Activated CD4-positive, alpha-beta T cell treated with anti-CD3 and anti-CD28 coated beads, Interleukin-2, amount 50 U/mL, for 16 hours (primary cell): ENCODE data around the gene ANKS1B.
"Not testable (repeated sequence)": the region's sequence is repeated elsewhere in the genome, so short reads cannot be mapped to it uniquely, and the experiment has no call there.

Experiments
- DNase-seq: peaks from one replicate; pipeline ENCODE4 v3.0.0-alpha.2; 2020

ANKS1B gene

GRCh38 chr12:99686142-99686541 is 298.6 kb downstream of the ANKS1B start:
- no peak for DNase-seq

DNA sequence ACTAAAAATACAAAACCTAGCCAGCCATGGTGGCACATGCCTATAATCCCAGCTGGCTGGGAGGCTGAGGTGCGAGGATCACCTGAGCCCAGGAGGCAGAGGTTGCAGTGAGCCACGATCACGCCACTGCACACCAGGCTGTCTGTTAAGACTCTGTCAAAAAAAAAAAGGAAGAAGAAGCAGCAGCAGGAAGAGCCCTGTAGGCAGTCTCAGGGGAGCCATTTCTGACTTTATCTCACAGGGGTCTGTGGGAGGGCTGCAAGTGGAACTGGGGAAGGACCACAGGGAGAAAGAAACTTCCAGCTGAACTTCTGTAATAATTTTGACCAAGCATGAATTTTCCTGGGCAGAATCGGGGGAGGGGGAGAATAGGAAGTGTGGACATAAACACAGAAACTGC is 304.5 kb downstream of the ANKS1B start:
- DNase-seq, result no peak

DNA sequence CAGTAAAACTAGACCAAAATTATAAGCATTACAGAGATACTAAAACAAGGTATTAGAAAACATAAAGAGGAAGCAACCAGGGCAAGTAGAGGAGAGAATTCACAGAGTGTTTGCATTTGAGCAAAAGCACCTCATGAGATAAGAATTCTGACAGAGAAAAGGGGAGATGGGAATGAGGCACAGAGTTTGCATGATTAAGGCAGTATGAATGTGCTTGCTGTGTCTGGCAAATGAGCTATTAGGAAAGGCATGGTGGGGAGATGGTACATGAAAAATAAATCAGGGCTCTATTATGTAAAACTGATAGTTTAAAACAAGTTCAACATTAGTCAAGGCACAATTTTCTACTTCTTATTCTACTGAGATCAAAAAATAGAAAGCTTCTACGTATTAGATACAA is 314.1 kb downstream of the ANKS1B start:
- no peak for DNase-seq

DNA sequence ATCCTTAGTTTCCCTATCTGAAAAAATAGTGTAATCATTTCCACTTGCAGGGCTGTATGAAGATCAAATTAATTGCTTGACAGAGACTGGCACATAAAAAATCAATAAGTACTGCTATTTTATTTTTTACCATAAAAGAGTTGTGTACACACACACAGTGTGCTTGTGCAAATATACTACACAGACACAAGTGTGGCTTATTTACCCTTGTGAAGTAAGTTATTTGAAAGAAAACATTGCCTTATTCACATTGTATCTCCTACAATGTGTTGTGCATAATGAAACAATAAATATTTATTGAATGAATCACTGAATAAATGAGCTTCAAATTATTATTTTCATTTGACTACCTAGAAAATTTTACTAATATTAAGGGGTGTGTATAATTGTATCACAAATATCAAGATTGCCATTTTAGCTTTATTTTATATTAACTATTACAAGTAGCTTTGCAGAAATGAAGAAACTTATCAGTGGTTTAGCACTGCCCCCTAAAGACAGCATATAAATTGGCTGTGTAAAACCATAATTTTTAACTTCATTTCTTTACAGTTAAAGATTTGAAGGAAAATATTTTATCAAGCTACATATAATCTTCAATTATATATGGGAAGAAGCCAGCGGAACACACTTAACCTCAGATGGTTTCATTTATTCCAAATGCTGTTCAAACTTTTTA is 325.9 kb downstream of the ANKS1B start:
- DNase-seq, result no peak

DNA sequence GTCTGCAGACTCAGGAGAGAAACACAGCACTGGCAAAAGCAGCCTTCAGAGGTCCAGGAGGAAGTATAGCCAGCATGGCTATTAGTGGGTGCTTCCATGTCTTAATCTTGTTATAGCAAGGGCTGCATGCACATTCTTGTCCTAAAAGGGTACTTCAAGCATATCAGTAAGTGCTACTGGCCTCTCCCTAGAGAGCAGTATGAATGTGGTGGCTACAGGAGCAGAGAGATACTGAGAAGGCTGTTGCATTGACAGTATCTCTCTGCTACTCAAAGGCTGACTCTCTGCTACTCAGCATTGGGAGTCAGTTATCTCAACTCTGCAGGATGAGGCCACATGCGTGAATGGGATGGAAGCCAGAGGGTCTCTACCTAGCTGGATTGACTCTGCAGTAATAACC is 335.2 kb downstream of the ANKS1B start:
- no peak for DNase-seq

DNA sequence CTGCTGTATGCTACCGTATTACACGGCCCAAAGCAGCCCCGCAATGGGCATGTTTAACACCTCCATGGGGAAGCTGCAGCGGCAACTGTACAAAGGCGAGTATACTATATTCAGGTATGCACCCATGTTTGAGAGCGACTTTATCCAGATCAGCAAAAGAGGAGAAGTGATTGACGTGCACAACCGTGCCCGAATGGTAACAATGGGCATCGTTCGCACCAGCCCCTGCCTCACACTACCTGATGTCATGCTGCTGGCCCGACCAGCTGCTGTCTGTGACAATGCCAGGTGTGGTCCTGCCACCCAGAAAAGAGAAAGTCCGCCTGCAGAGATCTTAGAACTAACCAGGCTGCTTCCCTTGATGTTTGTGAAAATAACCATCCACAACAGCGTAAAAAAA is 336.6 kb downstream of the ANKS1B start:
- DNase-seq, result no peak

DNA sequence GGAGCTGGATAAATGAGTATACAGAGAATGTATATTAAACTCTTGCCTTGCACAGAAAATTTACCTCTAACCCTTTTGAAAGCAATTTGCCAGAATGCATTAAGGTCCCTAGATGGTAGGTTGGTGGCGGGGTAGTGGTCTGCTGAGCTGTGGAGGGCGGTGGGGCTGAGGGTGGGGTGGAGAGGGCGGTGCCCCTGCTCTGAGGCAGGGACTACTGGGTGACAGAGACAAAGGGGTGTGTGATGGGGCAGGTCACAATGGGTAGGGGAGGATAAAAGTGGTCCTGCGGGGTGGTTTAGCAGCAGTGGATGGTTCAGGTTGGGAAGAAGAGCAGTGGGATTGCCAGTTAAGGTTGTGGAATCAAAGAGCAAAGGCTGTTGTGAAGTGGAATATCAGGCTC is 337.3 kb downstream of the ANKS1B start, which contains the start of gene GARIN6:
Gene GARIN6 (plus strand): TSS at position 301 of the 400 bp plus-strand sequence. CDS start 422 bp downstream, outside the sequence.
- DNase-seq, result no peak

DNA sequence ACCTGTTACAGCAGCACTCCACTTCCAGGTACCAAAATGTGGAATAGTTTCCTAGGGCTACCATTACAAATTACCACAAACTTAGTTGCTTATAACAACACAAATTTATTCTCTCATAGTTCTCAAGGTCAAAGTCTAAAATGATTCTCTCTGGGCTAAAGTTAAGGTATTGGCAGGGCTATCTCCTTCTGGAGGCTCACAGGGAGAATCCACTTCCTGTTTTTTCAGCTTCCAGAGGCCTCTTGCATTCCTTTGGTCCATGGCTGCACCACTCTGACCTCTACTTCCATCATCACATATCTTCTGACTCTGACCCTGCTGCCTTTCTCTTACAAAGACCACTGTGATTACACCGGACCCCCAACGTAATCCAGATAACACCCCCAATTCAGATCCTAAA is 340.1 kb downstream of the ANKS1B start:
- DNase-seq, result no peak

GRCh38 chr12:99627459-99627858 is 357.3 kb downstream of the ANKS1B start:
- DNase-seq, result no peak

GRCh38 chr12:99624591-99624990 is 360.1 kb downstream of the ANKS1B start:
- DNase-seq, result not testable (repeated sequence)

- no peak for DNase-seq
These were observed 364.6 kb downstream of the ANKS1B start for GRCh38 chr12:99620159-99620479.

- peak; percentile 52 for DNase-seq
These were observed 365.2 kb downstream of the ANKS1B start for GRCh38 chr12:99619389-99620158.

DNA sequence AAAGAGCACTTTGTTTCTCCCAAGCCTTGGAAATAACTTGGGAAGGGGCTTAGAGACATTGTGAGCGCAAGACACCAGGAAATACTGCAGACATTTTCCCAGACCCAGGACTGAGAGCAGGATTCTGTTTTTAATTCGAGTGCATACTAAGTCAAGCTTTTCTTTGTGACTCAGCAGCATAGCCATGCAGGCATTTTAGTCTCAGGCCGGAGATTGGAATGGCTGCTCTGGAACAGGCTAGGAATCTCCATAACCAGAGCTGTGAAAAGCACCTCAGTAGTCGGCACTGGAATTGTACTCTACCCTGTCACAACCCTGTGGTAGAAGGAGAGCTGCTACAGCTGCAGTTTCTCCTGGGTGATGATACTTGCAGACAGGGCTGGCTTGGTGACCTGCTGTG is 366.1 kb downstream of the ANKS1B start:
- no peak for DNase-seq

DNA sequence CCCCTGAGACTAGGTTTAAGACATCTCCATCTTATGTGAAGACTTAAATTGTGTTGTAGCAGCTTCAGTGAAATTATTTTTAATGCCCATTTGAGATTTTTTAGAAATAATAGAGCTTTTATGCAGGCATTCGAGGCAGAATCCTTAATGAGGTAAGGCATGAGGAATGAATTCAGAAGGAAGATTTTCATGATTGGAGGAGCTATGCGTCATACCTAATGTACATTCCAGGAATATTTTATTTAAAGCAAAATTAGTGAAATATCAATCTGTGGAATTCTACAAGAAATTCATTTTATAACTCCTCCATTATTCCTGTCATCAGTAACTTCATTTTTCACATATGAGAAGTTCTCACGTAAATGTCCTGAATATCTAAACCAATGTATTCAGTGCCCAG is 373.1 kb downstream of the ANKS1B start:
- no peak for DNase-seq

GRCh38 chr12:99611117-99611516 is 373.6 kb downstream of the ANKS1B start:
- DNase-seq, result no peak

DNA sequence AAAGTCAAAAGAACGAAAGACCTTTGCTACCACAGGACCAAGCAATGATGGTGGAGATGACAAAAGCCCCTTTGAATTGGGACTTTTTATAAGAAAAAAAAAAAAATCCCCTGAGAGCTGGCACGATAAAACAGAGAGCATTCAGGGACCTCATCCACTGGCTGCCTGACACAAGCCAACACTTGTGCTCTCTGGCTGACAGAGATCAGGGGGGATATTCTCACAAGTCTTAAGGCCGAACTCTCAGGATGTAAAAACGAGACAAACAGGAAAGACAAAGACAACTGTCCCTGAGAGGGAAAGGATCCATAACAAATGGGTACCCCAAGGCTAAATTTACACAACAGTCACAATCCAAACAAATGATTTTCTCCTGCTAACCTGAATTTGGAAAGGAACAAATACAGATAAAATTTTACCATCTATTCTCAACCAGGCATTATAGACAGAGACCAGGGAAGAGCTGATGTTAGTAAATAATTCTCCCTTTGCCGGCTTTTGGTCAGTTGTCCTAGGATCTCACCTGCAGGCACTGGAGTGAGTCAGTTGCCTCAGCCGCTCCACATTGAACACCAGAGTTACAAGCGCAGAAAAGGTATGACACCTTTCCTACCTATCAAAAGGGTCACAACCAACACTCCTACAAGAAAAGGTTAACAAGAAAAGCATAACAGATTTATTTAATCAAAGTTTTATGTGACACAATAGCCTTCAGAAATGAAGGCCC is 375.1 kb downstream of the ANKS1B start:
- no peak for DNase-seq

- no peak for DNase-seq
These were observed 384.3 kb downstream of the ANKS1B start for GRCh38 chr12:99600388-99600787.

GRCh38 chr12:99598785-99599184 is 386.0 kb downstream of the ANKS1B start:
- no peak for DNase-seq

DNA sequence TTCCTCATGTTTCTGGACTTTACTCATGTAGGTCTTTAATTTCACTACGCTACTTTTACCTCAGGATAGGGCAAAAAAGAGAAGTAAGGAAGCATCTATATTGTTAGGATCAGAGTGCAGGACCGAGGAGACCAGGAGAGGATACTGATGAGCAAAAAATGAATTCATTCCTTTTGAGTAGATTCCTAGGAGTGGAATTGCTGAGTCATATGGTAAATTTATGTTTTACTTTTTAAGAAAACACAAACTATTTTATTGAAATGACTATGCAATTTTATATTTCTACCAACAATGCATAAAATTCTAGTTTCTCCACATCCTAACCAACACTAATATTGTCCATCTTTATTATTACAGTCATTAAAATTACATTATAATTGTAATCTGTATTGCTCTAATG is 388.0 kb downstream of the ANKS1B start:
- no peak for DNase-seq

DNA sequence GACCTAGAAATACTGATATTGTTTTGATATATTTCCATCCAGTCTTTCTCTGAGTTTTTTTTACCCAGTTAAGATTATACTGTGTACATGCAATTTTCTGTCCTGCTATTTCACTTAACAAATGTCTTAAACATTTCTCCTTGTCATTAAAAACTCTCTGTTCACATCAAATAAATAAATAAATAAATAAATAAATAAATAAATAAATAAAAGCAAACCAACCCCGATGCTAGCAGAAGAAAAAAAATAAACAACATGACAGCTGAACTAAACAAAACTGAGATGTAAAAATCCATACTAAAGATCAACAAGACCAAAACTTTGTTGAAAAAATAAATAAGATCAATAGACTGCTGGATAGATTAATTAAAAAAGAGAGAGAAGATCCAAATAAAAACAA is 407.6 kb downstream of the ANKS1B start:
- DNase-seq, result not testable (repeated sequence)

DNA sequence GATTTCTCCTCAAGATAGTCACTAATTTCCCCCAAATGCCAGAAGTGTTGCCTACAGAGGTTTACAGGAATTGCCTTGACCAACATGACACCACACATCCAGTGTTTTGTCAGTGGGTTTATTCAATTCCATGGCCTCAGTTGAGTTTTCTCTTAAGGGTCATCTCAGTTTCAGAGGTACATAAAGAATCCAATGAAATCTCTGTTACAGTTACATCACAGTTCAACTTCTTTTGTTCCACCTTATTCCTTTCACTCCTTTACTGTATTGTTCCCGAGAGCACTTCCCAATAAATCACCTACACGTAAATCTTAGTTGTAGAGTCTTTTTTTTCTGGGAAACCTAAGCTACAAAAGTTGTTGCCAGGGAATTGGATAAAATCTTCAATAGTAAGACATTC is 410.8 kb downstream of the ANKS1B start:
- DNase-seq, result no peak

DNA sequence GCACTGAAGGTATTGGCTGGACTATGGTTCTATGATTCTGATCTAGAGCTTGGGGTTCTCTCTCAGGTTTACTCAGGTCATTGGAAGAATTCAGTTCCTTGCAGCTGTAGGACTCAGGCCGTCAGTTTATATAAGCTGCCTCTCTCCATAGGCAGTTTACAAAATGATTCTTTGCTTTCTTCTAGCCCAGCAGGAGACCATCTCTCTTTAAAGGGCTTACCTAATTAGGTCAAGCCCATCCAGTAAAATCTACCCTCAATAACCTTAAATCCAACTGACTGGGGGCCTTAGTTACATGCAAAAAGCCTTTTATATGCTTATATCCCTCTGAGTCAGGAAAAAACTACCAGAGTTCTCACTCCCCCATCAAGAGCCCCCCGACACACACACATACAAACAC is 417.7 kb downstream of the ANKS1B start:
- no peak for DNase-seq

DNA sequence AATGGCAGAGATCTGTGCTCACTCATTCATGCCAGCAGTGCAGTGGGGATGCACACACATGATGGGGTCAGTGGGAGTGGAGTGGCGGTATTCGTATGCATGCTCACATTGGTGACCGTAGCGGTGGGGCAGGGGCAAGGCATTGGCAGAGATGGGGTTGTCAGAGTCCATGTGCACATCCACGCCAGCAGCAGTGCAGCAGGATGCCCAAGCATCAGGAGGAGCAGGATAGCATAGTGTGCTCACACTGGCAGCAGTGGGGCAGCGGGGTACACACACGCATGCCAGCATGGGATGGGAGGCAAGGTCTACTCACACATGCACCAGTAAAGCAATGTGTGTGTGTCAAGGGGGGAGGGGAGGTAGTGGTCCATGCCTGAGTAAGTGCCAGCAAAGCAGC is 426.6 kb downstream of the ANKS1B start:
- DNase-seq, result no peak

GRCh38 chr12:99553461-99553860 is 431.3 kb downstream of the ANKS1B start:
- no peak for DNase-seq
